ENCODE measurements around the gene CD47.

GRCh38 chr3:108054935-108055334 lies 35.9 kb downstream of the CD47 start:
- no peak for TF ChIP-seq CTCF (IDR thresholded peaks at IDR 0.05)
- TF ChIP-seq EZH2phosphoT487 (IDR thresholded peaks at IDR 0.05; ENCODE audit: borderline replicate concordance, low read depth): no peak
- TF ChIP-seq TAF1 (IDR thresholded peaks at IDR 0.05; ENCODE audit: borderline replicate concordance, low read depth, low read length): no peak
- TF ChIP-seq PBX3 (IDR thresholded peaks at IDR 0.05): no peak
- no peak for TF ChIP-seq USF2 (IDR thresholded peaks at IDR 0.05; ENCODE audit: borderline replicate concordance, low read depth, low read length)
- no peak for TF ChIP-seq EP300 (IDR thresholded peaks at IDR 0.05; ENCODE audit: borderline replicate concordance in 1 of 2, low read depth in 1 of 2, low read length in 1 of 2)
- no peak for TF ChIP-seq MAX (IDR thresholded peaks at IDR 0.05; ENCODE audit: low read depth)
- TF ChIP-seq RAD21 (IDR thresholded peaks at IDR 0.05; ENCODE audit: low read length): no peak
- no peak for TF ChIP-seq ZBTB33 (IDR thresholded peaks at IDR 0.05; ENCODE audit: borderline replicate concordance, low read depth)
- no peak for TF ChIP-seq GATA2 (CRISPR knock-in tag; IDR thresholded peaks at IDR 0.05)

Measured in SK-N-SH (cell line).